HEK293T (cell line): Measurements from ENCODE around the gene MCTP2.

Source experiments
- CTCF ChIA-PET: fragments of 350-600 bp; formaldehyde crosslinking; extraction: SDS; loops from one replicate; lab custom pipeline; 2021; ENCODE audit warnings: antibody characterized with exemption, inconsistent platforms; lab: Yijun Ruan, JAX
- POLR2A ChIA-PET: fragments of 350-600 bp; formaldehyde crosslinking; extraction: SDS; loops from one replicate; lab custom pipeline; 2020; ENCODE audit warnings: antibody characterized with exemption, inconsistent platforms; lab: Yijun Ruan, JAX
- DNase-seq: peaks from one replicate; pipeline ENCODE4 v3.0.0; 2012; ENCODE audit warnings: mixed read lengths; ENCODE audit errors: extremely low spot score
- ARNT ChIP-seq: fragments of 450-650 bp; IDR thresholded peaks from 2 replicates; pipeline ENCODE4 v1.6.1; 2017; ENCODE audit warnings: mild to moderate bottlenecking
- BHLHE40 ChIP-seq: fragments of 450-650 bp; IDR thresholded peaks from 2 replicates; pipeline ENCODE4 v1.6.1; 2016; ENCODE audit warnings: mild to moderate bottlenecking, moderate library complexity, borderline replicate concordance
- CTBP1 ChIP-seq: fragments of 450-650 bp; IDR thresholded peaks from 2 replicates; pipeline ENCODE4 v1.6.1; 2016; ENCODE audit warnings: borderline replicate concordance
- ELF4 ChIP-seq: fragments of 450-650 bp; IDR thresholded peaks from 2 replicates; pipeline ENCODE4 v1.6.1; 2017; ENCODE audit warnings: antibody characterized with exemption
- FOXA1 ChIP-seq: fragments of 450-650 bp; IDR thresholded peaks from 2 replicates; pipeline ENCODE4 v1.6.1; 2016; ENCODE audit warnings: mild to moderate bottlenecking
- FOXK2 ChIP-seq: fragments of 450-650 bp; IDR thresholded peaks from 2 replicates; pipeline ENCODE4 v1.6.1; 2016; ENCODE audit warnings: mild to moderate bottlenecking
- FOXM1 ChIP-seq: fragments of 450-650 bp; IDR thresholded peaks from 2 replicates; pipeline ENCODE4 v1.6.1; 2017; ENCODE audit warnings: mild to moderate bottlenecking, borderline replicate concordance
- HDGF ChIP-seq: fragments of 450-650 bp; IDR thresholded peaks from 2 replicates; pipeline ENCODE4 v1.6.1; 2017; ENCODE audit warnings: antibody characterized with exemption, borderline replicate concordance
- L3MBTL2 ChIP-seq: fragments of 450-650 bp; conservative IDR thresholded peaks from 2 replicates; pipeline ENCODE4 v1.6.1; 2016; ENCODE audit warnings: mild to moderate bottlenecking
- LEF1 ChIP-seq: fragments of 450-650 bp; IDR thresholded peaks from 2 replicates; pipeline ENCODE4 v1.6.1; 2017; ENCODE audit warnings: mild to moderate bottlenecking, borderline replicate concordance
- NFRKB ChIP-seq: fragments of 450-650 bp; IDR thresholded peaks from 2 replicates; pipeline ENCODE4 v1.6.1; 2016; ENCODE audit warnings: mild to moderate bottlenecking, moderate library complexity
- SP1 ChIP-seq: fragments of 450-650 bp; IDR thresholded peaks from 2 replicates; pipeline ENCODE4 v1.6.1; 2017
- SUZ12 ChIP-seq: fragments of 450-650 bp; IDR thresholded peaks from 2 replicates; pipeline ENCODE4 v1.6.1; 2016; ENCODE audit warnings: mild to moderate bottlenecking
- TARDBP ChIP-seq: fragments of 450-650 bp; IDR thresholded peaks from 2 replicates; pipeline ENCODE4 v1.6.1; 2016
- ZNF384 ChIP-seq: fragments of 450-650 bp; IDR thresholded peaks from 2 replicates; pipeline ENCODE4 v1.6.1; 2016
- TF ChIP-seq, protein P1 (sequence below): fragments of 450-650 bp; IDR thresholded peaks from 2 replicates; pipeline ENCODE4 v1.6.1; 2016

Gene MCTP2

DNA sequence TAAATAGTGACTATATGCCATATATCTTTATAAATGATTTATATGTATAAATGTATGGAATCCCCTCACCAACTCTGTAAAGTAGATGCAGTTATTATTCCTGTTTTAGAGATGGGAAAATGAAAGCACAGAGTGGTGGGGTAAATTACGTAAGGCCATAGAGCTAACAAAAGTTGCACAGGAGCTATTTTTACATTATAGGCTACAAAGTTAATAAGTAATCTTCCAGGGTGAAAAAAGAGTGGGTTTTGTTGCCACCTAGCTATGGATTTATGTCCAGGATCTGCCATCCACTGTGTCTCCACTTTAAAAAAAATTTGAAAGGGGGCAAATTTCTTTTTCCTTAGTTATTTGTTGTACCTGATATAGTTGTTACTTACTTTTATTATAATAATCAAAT, 235.7 kb downstream of the MCTP2 start:
- no peak for DNase-seq
- TF ChIP-seq ELF4 = no peak
- TF ChIP-seq ZNF384 = no peak
- no peak for TF ChIP-seq SUZ12
- TF ChIP-seq FOXK2 = no peak
- no peak for TF ChIP-seq HDGF
- TF ChIP-seq TARDBP = no peak
- TF ChIP-seq ARNT = no peak
- no peak for TF ChIP-seq SP1
- no peak for TF ChIP-seq NFRKB
- TF ChIP-seq FOXA1 = no peak
- no peak for TF ChIP-seq FOXM1
- no peak for TF ChIP-seq CTBP1
- TF ChIP-seq, protein P1, sequence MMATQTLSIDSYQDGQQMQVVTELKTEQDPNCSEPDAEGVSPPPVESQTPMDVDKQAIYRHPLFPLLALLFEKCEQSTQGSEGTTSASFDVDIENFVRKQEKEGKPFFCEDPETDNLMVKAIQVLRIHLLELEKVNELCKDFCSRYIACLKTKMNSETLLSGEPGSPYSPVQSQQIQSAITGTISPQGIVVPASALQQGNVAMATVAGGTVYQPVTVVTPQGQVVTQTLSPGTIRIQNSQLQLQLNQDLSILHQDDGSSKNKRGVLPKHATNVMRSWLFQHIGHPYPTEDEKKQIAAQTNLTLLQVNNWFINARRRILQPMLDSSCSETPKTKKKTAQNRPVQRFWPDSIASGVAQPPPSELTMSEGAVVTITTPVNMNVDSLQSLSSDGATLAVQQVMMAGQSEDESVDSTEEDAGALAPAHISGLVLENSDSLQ = no peak
- no peak for TF ChIP-seq BHLHE40
- no peak for TF ChIP-seq L3MBTL2
- no peak for TF ChIP-seq LEF1
- CTCF ChIA-PET = no interaction called here
- POLR2A ChIA-PET = no interaction called here

DNA sequence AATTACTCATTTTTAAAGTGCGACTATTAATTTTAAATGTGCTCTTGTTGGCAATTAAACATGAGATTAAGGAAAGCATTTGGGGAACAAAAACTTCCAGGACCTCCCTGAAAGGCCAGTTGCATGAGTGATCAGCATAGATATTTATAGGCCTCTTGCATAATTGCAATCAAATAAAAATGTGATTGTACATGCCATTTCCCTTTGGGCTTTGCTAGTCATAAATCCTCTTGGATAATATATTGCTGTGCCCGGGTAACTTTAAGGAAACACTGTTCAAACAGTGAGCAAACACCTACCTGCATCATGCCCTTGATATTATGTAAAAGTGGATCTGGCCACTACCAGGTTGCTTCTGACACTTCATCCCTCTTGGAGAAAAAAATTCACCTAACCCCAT, 239.1 kb downstream of the MCTP2 start:
- TF ChIP-seq CTBP1 = no peak
- no peak for TF ChIP-seq SP1
- no peak for TF ChIP-seq ARNT
- no peak for TF ChIP-seq TARDBP
- no peak for TF ChIP-seq LEF1
- no peak for TF ChIP-seq L3MBTL2
- TF ChIP-seq NFRKB = no peak
- no peak for TF ChIP-seq BHLHE40
- no peak for TF ChIP-seq FOXM1
- TF ChIP-seq HDGF = no peak
- TF ChIP-seq ELF4 = no peak
- DNase-seq = no peak
- ChIA-PET POLR2A (no interaction called here), CTCF (no interaction called here)

DNA sequence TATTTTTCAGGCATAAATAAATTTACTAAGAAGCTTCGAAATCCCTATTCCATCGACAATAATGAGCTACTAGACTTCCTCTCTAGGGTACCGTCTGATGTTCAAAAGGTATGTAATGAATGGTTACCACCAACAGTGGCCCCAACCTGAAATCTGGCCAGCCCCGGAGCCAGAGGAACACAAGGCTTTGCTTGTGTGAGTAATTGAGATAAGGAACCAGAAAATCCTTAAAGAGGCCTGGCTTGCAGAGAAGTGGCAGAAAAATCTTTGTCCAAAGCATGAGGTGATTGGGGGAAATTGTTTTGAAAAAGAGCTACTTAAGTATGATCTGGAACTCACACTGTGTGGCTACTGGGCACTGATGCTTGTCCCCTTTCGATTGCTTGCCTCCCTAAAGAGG, 245.3 kb downstream of the MCTP2 start:
- no peak for DNase-seq
- ChIA-PET CTCF (interaction anchor here (0.7 kb wide), 1 partner anchor 718 kb away, joined by 4 read pairs; no protein-coding TSS in a partner anchor), POLR2A (no interaction called here)
- TF ChIP-seq L3MBTL2 = no peak
- TF ChIP-seq ARNT = no peak
- TF ChIP-seq SUZ12 = no peak
- no peak for TF ChIP-seq ELF4
- TF ChIP-seq FOXK2 = no peak
- TF ChIP-seq FOXA1 = no peak
- no peak for TF ChIP-seq BHLHE40
- TF ChIP-seq HDGF = no peak
- no peak for TF ChIP-seq SP1
- TF ChIP-seq CTBP1 = no peak
- TF ChIP-seq LEF1 = no peak
- TF ChIP-seq ZNF384 = no peak
- TF ChIP-seq FOXM1 = no peak
- no peak for TF ChIP-seq NFRKB
- TF ChIP-seq, protein P1 = no peak
- TF ChIP-seq TARDBP = no peak

DNA sequence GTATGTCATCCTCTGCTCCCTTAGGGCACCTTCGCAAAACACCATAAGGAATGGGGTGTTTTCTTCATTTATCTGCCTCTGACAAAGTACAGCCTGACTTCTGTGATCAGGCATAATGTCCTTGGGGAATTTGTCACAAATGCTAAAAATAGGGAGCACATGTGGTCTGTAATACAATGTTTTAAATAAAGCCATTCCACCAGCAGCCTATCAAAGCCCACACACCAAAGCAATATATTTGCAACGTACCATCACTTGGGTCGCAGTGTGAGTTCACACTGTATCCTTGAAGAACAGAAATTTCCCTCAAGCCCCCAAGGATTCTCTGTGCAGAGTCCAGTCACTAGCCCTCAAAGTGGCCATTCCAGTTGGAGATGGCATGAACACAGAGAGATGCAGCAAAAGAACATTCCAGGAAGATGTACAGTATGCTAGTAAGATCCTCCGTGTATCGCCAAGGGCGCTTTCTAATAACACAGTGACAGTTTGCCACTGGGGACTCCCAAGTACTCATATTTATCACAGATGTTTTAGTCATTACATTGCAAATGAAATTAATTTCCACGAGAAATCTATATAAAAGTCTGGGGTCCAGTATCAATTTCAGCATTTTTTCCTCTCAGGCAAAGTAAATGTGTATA, 246.7 kb downstream of the MCTP2 start:
- POLR2A ChIA-PET = no interaction called here
- CTCF ChIA-PET = no interaction called here
- TF ChIP-seq FOXM1 = no peak
- TF ChIP-seq NFRKB = no peak
- no peak for TF ChIP-seq LEF1
- no peak for TF ChIP-seq CTBP1
- no peak for TF ChIP-seq HDGF
- no peak for TF ChIP-seq SUZ12
- TF ChIP-seq ELF4 = no peak
- no peak for TF ChIP-seq SP1
- no peak for TF ChIP-seq L3MBTL2
- TF ChIP-seq, protein P1 = no peak
- no peak for TF ChIP-seq ARNT
- no peak for TF ChIP-seq TARDBP
- no peak for TF ChIP-seq BHLHE40
- no peak for TF ChIP-seq ZNF384
- TF ChIP-seq FOXK2 = no peak
- no peak for TF ChIP-seq FOXA1
- no peak for DNase-seq

DNA sequence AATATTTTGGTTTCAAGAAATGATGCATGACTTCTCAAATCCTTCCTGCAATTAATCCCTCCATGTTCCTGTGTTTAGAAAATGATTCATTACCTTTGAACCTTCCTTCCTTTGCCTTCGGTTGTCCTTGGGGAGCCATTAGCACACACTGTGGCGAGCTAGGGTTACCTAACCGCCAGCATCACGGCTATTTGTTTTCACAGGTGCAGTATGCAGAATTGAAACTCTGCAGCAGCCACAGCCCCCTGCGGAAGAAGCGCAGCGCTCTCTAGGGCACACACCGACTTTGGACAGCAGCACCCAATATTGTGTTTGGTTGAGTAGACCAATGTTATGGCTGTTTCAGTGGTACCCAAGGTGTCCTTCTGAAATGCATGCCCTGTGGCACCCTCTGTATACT, 247.4 kb downstream of the MCTP2 start:
- DNase-seq = no peak
- TF ChIP-seq SUZ12 (no peak), FOXM1 (no peak), ARNT (no peak), CTBP1 (no peak)
- ChIA-PET POLR2A (no interaction called here), CTCF (no interaction called here)

DNA sequence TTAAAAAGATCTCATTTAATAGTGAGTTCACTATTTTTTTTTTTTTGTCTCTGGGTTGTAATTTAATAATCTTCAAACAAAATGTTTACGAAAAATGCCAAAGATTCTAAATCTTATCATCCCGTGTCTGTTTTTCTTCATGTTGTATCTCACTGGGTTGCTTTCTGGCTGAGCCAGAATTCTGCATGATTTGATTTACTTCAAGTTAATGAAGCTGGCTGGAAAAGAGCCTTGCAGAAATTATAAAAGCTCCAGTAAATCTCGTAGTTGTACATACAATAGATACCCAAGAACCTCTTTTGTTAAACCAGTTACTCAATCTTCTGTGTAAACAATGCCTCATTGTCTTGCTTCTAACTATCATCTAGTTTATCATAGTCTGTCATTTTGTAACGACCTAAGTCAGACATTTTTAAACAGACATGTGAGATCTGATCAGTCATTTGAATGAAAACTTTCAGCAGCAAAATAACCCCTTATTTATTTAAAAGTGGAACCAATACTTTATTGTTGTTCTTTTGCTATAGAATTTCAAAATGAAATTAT, 249.0 kb downstream of the MCTP2 start:
- TF ChIP-seq CTBP1 = no peak
- no peak for TF ChIP-seq ZNF384
- TF ChIP-seq FOXK2 = no peak
- TF ChIP-seq SP1 = no peak
- TF ChIP-seq HDGF = no peak
- no peak for DNase-seq
- ChIA-PET POLR2A (no interaction called here), CTCF (no interaction called here)
